OCI-LY1 (cell line): Measurements from ENCODE around the gene PTPRG.

Experiments
- H2AFZ ChIP-seq: fragments of 200-600 bp; sonication (generic), shearing (Covaris generic); 2 replicates; pipeline ENCODE4 v1.6.0; 2014; ENCODE audit warnings: antibody characterized with exemption, mild to moderate bottlenecking, low read length
- H3F3A ChIP-seq: fragments of 200-600 bp; sonication (generic), shearing (Covaris generic); 2 replicates; pipeline ENCODE4 v1.6.0; 2014; ENCODE audit warnings: mild to moderate bottlenecking, antibody characterized with exemption, low read length, moderate library complexity; ENCODE audit not compliant: insufficient read depth
- H3K27ac ChIP-seq: fragments of 200-600 bp; sonication (generic); 2 replicates; pipeline ENCODE4 v1.5.1; 2014; ENCODE audit warnings: low read length, mixed run types, mild to moderate bottlenecking, low read depth; ENCODE audit not compliant: poor library complexity, severe bottlenecking
- H3K27me3 ChIP-seq: fragments of 200-600 bp; sonication (generic); 2 replicates; pipeline ENCODE4 v1.6.0; 2014; ENCODE audit warnings: antibody characterized with exemption, mild to moderate bottlenecking, low read length, moderate library complexity; ENCODE audit not compliant: insufficient read depth
- H3K36me3 ChIP-seq: fragments of 200-600 bp; sonication (generic); 2 replicates; pipeline ENCODE4 v1.6.1; 2014; ENCODE audit warnings: mild to moderate bottlenecking, antibody characterized with exemption, low read length, moderate library complexity, mixed read lengths; ENCODE audit not compliant: insufficient read depth
- H3K4me1 ChIP-seq: fragments of 200-600 bp; sonication (generic); 2 replicates; pipeline ENCODE4 v1.5.1; 2014; ENCODE audit warnings: mild to moderate bottlenecking, low read length, moderate library complexity; ENCODE audit not compliant: insufficient read depth, severe bottlenecking
- H3K4me2 ChIP-seq: fragments of 200-600 bp; sonication (generic), shearing (Covaris generic); 2 replicates; pipeline ENCODE4 v1.6.1; 2014; ENCODE audit warnings: low read length
- H3K4me3 ChIP-seq: fragments of 200-600 bp; sonication (generic); 2 replicates; pipeline ENCODE4 v1.5.1; 2014; ENCODE audit warnings: low read length, low read depth, mild to moderate bottlenecking, mixed read lengths; ENCODE audit not compliant: poor library complexity, severe bottlenecking
- H3K79me2 ChIP-seq: fragments of 200-600 bp; shearing (Covaris generic); 2 replicates; pipeline ENCODE4 v1.6.1; 2016; ENCODE audit warnings: mixed run types, low read length, mixed read lengths; ENCODE audit not compliant: insufficient read depth
- H3K9ac ChIP-seq: fragments of 200-600 bp; sonication (generic), shearing (Covaris generic); 2 replicates; pipeline ENCODE4 v1.6.1; 2014; ENCODE audit warnings: mild to moderate bottlenecking, low read length, mixed read lengths
- H3K9me2 ChIP-seq: fragments of 200-600 bp; sonication (generic), shearing (Covaris generic); 2 replicates; pipeline ENCODE4 v1.6.1; 2014; ENCODE audit warnings: low read depth, mild to moderate bottlenecking, low read length, mixed read lengths
- H3K9me3 ChIP-seq: fragments of 200-600 bp; shearing (Covaris generic); 2 replicates; pipeline ENCODE4 v1.6.1; 2014; ENCODE audit warnings: low read length, mixed read lengths
- H4K20me1 ChIP-seq: fragments of 200-600 bp; sonication (generic), shearing (Covaris generic); 2 replicates; pipeline ENCODE4 v1.6.0; 2016; ENCODE audit warnings: mild to moderate bottlenecking, low read length; ENCODE audit not compliant: insufficient read depth
- EZH2 ChIP-seq: fragments of 200-600 bp; sonication (generic), shearing (Covaris generic); IDR thresholded peaks from 2 replicates; pipeline ENCODE4 v1.8.0; 2017; ENCODE audit warnings: borderline replicate concordance, mixed run types, mild to moderate bottlenecking, antibody characterized with exemption, low read length, moderate library complexity, mixed read lengths
- TF ChIP-seq, protein P1 (sequence below): fragments of 200-600 bp; sonication (generic), shearing (Covaris generic); IDR thresholded peaks from 2 replicates; pipeline ENCODE4 v1.5.1; 2017; ENCODE audit warnings: mild to moderate bottlenecking, antibody characterized with exemption, low read length, moderate library complexity, mixed read lengths

The PTPRG gene

DNA sequence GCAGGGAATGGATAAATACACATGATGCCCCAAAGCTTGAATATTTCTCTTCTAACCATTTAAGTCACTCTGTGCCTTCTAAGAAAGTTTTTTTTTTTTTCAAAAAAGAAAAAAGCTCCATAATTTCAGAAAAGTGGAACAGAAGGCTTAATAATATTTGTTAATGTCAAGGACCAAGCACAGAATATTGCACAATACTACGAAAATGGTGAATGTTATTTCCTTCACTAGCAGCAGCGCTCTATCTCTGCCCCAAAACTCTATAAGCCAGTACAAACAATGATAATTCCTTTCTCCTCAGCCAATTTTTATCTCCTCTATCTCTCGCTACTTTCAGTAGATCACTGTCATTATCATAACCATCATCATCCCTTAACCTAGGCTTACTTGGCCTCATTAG lies 739.2 kb downstream of the PTPRG start:
- Histone ChIP-seq H4K20me1 (no peaks in the 10 kb centered on the region), H3K4me1 (no peaks in the 10 kb centered on the region), H3K9ac (no peak overlapping the region), H2AFZ (no peak overlapping the region), H3K4me2 (no peak overlapping the region), H3K9me3 (no peaks in the 10 kb centered on the region), H3K27ac (no peak overlapping the region), H3K9me2 (no peaks in the 10 kb centered on the region), H3K36me3 (no peaks in the 10 kb centered on the region), H3K4me3 (no peak overlapping the region), H3F3A (no peaks in the 10 kb centered on the region), H3K27me3 (no peaks in the 10 kb centered on the region), H3K79me2 (no peaks in the 10 kb centered on the region)
- no peak for TF ChIP-seq EZH2
- TF ChIP-seq, protein P1, sequence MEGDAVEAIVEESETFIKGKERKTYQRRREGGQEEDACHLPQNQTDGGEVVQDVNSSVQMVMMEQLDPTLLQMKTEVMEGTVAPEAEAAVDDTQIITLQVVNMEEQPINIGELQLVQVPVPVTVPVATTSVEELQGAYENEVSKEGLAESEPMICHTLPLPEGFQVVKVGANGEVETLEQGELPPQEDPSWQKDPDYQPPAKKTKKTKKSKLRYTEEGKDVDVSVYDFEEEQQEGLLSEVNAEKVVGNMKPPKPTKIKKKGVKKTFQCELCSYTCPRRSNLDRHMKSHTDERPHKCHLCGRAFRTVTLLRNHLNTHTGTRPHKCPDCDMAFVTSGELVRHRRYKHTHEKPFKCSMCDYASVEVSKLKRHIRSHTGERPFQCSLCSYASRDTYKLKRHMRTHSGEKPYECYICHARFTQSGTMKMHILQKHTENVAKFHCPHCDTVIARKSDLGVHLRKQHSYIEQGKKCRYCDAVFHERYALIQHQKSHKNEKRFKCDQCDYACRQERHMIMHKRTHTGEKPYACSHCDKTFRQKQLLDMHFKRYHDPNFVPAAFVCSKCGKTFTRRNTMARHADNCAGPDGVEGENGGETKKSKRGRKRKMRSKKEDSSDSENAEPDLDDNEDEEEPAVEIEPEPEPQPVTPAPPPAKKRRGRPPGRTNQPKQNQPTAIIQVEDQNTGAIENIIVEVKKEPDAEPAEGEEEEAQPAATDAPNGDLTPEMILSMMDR, result no peak

DNA sequence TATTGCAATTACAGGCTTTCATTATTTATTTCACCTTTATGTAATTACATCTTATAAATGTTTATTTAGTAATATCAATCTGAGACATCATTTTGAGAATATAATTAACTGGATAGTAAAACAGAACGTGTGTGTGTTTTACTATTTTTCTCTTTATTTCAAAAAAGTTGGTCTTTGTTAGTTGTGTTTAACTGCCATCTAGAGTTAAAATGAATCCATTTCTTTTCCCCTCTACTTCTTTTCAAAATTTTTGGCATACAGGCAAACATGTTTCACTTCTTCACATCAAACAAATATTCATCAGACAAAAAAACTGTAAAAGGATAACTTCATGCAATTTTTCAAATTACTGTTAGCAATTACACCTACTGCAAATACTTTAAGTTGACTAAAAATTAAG lies 750.8 kb downstream of the PTPRG start:
- Histone ChIP-seq H3K9me2 (no peaks in the 10 kb centered on the region), H3K79me2 (no peaks in the 10 kb centered on the region), H3K4me2 (no peak overlapping the region), H3K9me3 (no peaks in the 10 kb centered on the region), H3K36me3 (no peaks in the 10 kb centered on the region), H4K20me1 (no peaks in the 10 kb centered on the region), H3K27ac (no peak overlapping the region), H3K4me3 (no peak overlapping the region), H2AFZ (no peak overlapping the region), H3K27me3 (no peaks in the 10 kb centered on the region), H3F3A (no peaks in the 10 kb centered on the region), H3K9ac (no peak overlapping the region), H3K4me1 (no peaks in the 10 kb centered on the region)
- TF ChIP-seq, protein P1, result no peak
- TF ChIP-seq EZH2, result no peak

DNA sequence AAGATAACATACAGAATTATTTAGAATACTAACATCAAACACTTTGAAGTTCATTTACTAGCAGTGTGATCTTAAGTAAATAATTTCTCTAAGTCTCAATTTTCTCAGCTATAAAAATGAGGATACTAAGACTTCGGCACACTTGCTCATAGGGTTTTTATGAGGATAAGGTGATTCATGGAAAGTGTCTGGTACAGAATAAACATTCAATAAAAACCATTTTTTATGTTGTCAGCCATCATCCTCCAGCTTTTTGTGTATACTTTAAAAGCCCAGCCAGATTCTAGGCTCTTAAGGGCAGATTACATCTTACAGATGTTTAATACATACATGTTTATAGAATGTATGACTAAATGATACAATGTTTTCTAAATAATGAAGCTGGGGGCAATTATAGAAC lies 755.2 kb downstream of the PTPRG start:
- no peaks in the 10 kb centered on the region for H3F3A ChIP-seq
- no peak overlapping the region for H2AFZ ChIP-seq
- H3K36me3 ChIP-seq, result no peaks in the 10 kb centered on the region
- no peaks in the 10 kb centered on the region for H3K9me3 ChIP-seq
- no peak overlapping the region for H3K9ac ChIP-seq
- no peaks in the 10 kb centered on the region for H3K9me2 ChIP-seq
- H3K27ac ChIP-seq, result no peak overlapping the region
- H3K4me2 ChIP-seq, result no peak overlapping the region
- H3K4me1 ChIP-seq, result no peaks in the 10 kb centered on the region
- H3K27me3 ChIP-seq, result no peaks in the 10 kb centered on the region
- TF ChIP-seq EZH2, result no peak
- TF ChIP-seq, protein P1, result no peak
- no peak overlapping the region for H3K4me3 ChIP-seq
- no peaks in the 10 kb centered on the region for H4K20me1 ChIP-seq
- no peaks in the 10 kb centered on the region for H3K79me2 ChIP-seq
